Measurements from ENCODE around the gene ADARB2. TPM values are rescaled to one million over a fixed set of nuclear protein-coding genes. Genes with fewer than 3 reads are reported as not detected.

ADARB2 gene
- polyA plus RNA-seq, 1 of the 3 experiments (the other 2 are of a cell fraction), result not detected

DNA sequence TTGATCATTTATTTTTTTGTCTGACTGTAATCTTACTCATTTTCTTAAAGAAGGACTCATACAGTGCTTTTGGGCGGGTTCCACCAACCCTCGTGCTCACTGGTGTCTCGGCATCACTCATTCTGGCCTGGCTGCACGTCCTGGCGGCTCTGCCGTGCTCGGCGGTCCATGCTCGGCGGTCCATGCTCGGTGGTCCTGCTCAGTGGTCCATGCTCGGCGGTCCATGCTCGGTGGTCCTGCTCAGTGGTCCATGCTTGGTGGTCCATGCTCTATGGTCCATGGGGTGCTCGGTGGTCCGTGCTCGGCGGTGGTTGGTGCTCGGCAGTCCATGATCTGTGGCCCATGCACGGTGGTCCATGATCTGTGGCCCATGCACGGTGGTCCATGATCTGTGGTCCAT is 608.7 kb downstream of the ADARB2 start:
- TF ChIP-seq FOXJ3 (CRISPR knock-in tag; IDR thresholded peaks at IDR 0.05), result no peak
- no peak for TF ChIP-seq YY1 (IDR thresholded peaks at IDR 0.05; ENCODE audit: low read depth)
- no peak for TF ChIP-seq SIN3A (IDR thresholded peaks at IDR 0.05; ENCODE audit: borderline replicate concordance, low read depth, low read length)
- no peak for TF ChIP-seq EP300 (IDR thresholded peaks at IDR 0.05; ENCODE audit: borderline replicate concordance in 1 of 2, low read depth in 1 of 2, low read length in 1 of 2)
- TF ChIP-seq, protein P1, sequence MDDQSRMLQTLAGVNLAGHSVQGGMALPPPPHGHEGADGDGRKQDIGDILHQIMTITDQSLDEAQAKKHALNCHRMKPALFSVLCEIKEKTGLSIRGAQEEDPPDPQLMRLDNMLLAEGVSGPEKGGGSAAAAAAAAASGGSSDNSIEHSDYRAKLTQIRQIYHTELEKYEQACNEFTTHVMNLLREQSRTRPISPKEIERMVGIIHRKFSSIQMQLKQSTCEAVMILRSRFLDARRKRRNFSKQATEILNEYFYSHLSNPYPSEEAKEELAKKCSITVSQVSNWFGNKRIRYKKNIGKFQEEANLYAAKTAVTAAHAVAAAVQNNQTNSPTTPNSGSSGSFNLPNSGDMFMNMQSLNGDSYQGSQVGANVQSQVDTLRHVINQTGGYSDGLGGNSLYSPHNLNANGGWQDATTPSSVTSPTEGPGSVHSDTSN (IDR thresholded peaks at IDR 0.05), result no peak
- no peak for TF ChIP-seq POLR2AphosphoS5 (IDR thresholded peaks at IDR 0.05; ENCODE audit: low read depth, low read length)
- TF ChIP-seq ZBTB33 (IDR thresholded peaks at IDR 0.05; ENCODE audit: borderline replicate concordance, low read depth), result no peak
- Histone ChIP-seq H3K9me3 (no peaks in the 10 kb centered on the region), H3K27me3 (ENCODE audit: insufficient read depth) (no peaks in the 10 kb centered on the region), H3K36me3 (replicated peaks in 1 of 2; ENCODE audit: control insufficient read depth in 1 of 2, insufficient read depth in 2 of 2, low read length in 1 of 2) (peaks cover 17 to 62% of the 10 kb centered on the region in 2 experiments), H3K79me2 (ENCODE audit: insufficient read depth) (0 out of 2 replicates have a peak, but pooled peaks cover under 1% of the 10 kb centered on the region), H3K4me1 (ENCODE audit: control insufficient read depth in 1 of 2, insufficient read depth in 2 of 2, low read depth in 1 of 2, low read length in 1 of 2) (no peaks in the 10 kb centered on the region), H2AFZ (ENCODE audit: low read depth) (no peak overlapping the region), H3K9me2 (no peaks in the 10 kb centered on the region), H3K4me2 (no peak overlapping the region), H3F3A (replicated peaks; ENCODE audit: insufficient read depth) (no peaks in the 10 kb centered on the region), H3K4me3 (ENCODE audit: low read depth in 2 of 2, low read length in 1 of 2) (no peak overlapping the region), H3K9ac (no peak overlapping the region), H3K27ac (ENCODE audit: low read depth in 2 of 2, low read length in 1 of 2) (no peak overlapping the region), H4K20me1 (ENCODE audit: insufficient read depth) (no peaks in the 10 kb centered on the region)
- whole genome bisulfite sequencing (ENCODE audit: low lambda C conversion rate), result 97% methylated on average over 20 of the region's 21 CpGs
- no peak for DNase-seq
- ChIA-PET POLR2A (no interaction called here), CTCF (interaction anchor here (1.0 kb wide), 1 partner anchor 14 kb away, joined by 3 read pairs; no protein-coding TSS in a partner anchor)

GRCh38 chr10:1128115-1128514 is 609.2 kb downstream of the ADARB2 start:
- H3K4me1 ChIP-seq (ENCODE audit: control insufficient read depth in 1 of 2, insufficient read depth in 2 of 2, low read depth in 1 of 2, low read length in 1 of 2), result no peaks in the 10 kb centered on the region
- 91% methylated on average over 2 of the region's 2 CpGs for WGBS (ENCODE audit: low lambda C conversion rate)
- H3K4me2 ChIP-seq, result no peak overlapping the region
- DNase-seq, result no peak
- no peaks in the 10 kb centered on the region for H3K9me3 ChIP-seq
- CTCF ChIA-PET, result interaction anchor here (0.8 to 1.0 kb wide), 2 partner anchors 13 to 18 kb away, joined by 3 read pairs; no protein-coding TSS in a partner anchor
- H3K9ac ChIP-seq, result no peak overlapping the region
- no peak overlapping the region for H3K27ac ChIP-seq (ENCODE audit: low read depth in 2 of 2, low read length in 1 of 2)
- H4K20me1 ChIP-seq (ENCODE audit: insufficient read depth), result no peaks in the 10 kb centered on the region
- H2AFZ ChIP-seq (ENCODE audit: low read depth), result no peak overlapping the region
- no peak overlapping the region for H3K4me3 ChIP-seq (ENCODE audit: low read depth in 2 of 2, low read length in 1 of 2)
- POLR2A ChIA-PET, result no interaction called here
- no peaks in the 10 kb centered on the region for H3F3A ChIP-seq (replicated peaks; ENCODE audit: insufficient read depth)
- 0 out of 2 replicates have a peak, but pooled peaks cover 5% of the 10 kb centered on the region for H3K79me2 ChIP-seq (ENCODE audit: insufficient read depth)
- no peaks in the 10 kb centered on the region for H3K27me3 ChIP-seq (ENCODE audit: insufficient read depth)
- no peaks in the 10 kb centered on the region for H3K9me2 ChIP-seq
- H3K36me3 ChIP-seq (replicated peaks in 1 of 2; ENCODE audit: control insufficient read depth in 1 of 2, insufficient read depth in 2 of 2, low read length in 1 of 2), result peaks cover 23 to 65% of the 10 kb centered on the region in 2 experiments
- TF ChIP-seq FOSL2 (IDR thresholded peaks at IDR 0.05; ENCODE audit: borderline replicate concordance, low read depth) (no peak), SIN3A (IDR thresholded peaks at IDR 0.05; ENCODE audit: borderline replicate concordance, low read depth, low read length) (no peak), GABPA (IDR thresholded peaks at IDR 0.05; ENCODE audit: low read depth) (no peak), ELF1 (IDR thresholded peaks at IDR 0.05) (no peak), GATA2 (CRISPR knock-in tag; IDR thresholded peaks at IDR 0.05) (no peak), YY1 (IDR thresholded peaks at IDR 0.05; ENCODE audit: low read depth) (no peak), TAF1 (IDR thresholded peaks at IDR 0.05; ENCODE audit: borderline replicate concordance, low read depth, low read length) (no peak), NRF1 (IDR thresholded peaks at IDR 0.05; ENCODE audit: low read depth, low read length) (no peak), MAX (IDR thresholded peaks at IDR 0.05; ENCODE audit: low read depth) (no peak), USF2 (IDR thresholded peaks at IDR 0.05; ENCODE audit: borderline replicate concordance, low read depth, low read length) (no peak), EZH2phosphoT487 (IDR thresholded peaks at IDR 0.05; ENCODE audit: borderline replicate concordance, low read depth) (no peak), RAD21 (IDR thresholded peaks at IDR 0.05; ENCODE audit: low read length) (no peak), MEF2A (IDR thresholded peaks at IDR 0.05; ENCODE audit: borderline replicate concordance, low read depth) (no peak), IRF3 (IDR thresholded peaks at IDR 0.05; ENCODE audit: low read depth, low read length) (no peak), TCF12 (IDR thresholded peaks at IDR 0.05) (no peak)
- TF ChIP-seq, protein P2, sequence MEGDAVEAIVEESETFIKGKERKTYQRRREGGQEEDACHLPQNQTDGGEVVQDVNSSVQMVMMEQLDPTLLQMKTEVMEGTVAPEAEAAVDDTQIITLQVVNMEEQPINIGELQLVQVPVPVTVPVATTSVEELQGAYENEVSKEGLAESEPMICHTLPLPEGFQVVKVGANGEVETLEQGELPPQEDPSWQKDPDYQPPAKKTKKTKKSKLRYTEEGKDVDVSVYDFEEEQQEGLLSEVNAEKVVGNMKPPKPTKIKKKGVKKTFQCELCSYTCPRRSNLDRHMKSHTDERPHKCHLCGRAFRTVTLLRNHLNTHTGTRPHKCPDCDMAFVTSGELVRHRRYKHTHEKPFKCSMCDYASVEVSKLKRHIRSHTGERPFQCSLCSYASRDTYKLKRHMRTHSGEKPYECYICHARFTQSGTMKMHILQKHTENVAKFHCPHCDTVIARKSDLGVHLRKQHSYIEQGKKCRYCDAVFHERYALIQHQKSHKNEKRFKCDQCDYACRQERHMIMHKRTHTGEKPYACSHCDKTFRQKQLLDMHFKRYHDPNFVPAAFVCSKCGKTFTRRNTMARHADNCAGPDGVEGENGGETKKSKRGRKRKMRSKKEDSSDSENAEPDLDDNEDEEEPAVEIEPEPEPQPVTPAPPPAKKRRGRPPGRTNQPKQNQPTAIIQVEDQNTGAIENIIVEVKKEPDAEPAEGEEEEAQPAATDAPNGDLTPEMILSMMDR (IDR thresholded peaks at IDR 0.05), result no peak
